GM18907 (cell line): ENCODE results near the gene KCTD20.

Experiments
- ATAC-seq: cut with Tn5 transposase; IDR thresholded peaks from one replicate; pipeline ENCODE4 v1.9.1; 2021; ENCODE audit warnings: mild to moderate bottlenecking, moderate library complexity; ENCODE audit not compliant: unreplicated experiment

KCTD20 gene

DNA sequence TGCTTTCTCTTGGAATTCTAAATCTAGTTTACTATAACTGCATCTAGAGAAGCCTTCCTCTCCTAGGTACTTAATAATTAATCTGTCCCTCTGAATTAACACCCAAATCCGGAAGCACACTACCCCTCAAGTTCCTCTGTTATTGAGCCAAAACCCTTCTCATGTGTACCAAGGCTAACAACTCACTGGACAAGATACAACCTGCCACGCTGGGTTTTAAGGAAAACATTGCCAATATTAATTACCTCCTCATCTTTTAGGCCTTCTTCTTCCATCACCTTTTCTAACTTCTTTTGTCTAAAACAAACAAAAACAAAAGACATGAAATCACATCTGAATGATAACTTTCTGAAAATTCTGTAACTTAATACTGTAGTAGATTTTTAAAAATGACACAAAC, 82.5 kb downstream of the KCTD20 start:
- ATAC-seq = no peak

DNA sequence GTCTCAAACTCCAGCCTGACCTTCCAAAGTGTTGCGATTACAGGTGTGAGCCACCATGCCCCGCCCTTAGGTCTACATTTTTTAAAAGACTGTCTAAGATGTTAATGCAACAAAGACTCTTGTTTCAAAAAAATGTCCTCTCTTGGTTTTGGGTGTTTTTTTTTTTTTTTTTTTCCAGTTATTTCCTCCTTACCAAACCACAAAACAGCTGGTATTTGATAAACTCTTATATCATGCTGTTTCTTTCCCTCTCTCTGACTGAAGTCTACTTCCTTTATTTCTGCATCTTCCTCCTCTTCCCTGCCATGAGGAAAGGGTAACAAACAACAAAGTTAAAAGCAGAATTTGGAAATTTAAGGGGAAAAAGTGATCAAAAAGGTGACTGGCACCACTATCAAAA, 83.3 kb downstream of the KCTD20 start:
- ATAC-seq = no peak

DNA sequence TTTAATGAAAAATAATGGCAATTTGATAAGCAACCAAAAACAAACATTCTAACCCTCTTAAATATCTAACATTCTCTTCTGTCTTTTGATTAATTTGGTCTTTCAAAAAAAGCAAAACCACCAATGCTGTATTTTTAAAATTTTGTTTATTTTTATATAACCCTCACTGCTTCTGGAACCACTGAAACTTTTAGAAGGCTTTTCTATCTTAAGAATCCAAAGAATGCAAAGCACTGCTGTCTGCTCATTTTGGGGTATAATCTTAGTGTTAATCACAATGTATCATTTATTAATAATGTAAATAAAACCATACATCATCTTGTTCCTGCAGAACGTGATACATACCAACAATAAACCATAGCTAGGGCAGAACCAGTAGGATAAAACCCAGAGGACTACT, 90.5 kb downstream of the KCTD20 start:
- no peak for ATAC-seq

DNA sequence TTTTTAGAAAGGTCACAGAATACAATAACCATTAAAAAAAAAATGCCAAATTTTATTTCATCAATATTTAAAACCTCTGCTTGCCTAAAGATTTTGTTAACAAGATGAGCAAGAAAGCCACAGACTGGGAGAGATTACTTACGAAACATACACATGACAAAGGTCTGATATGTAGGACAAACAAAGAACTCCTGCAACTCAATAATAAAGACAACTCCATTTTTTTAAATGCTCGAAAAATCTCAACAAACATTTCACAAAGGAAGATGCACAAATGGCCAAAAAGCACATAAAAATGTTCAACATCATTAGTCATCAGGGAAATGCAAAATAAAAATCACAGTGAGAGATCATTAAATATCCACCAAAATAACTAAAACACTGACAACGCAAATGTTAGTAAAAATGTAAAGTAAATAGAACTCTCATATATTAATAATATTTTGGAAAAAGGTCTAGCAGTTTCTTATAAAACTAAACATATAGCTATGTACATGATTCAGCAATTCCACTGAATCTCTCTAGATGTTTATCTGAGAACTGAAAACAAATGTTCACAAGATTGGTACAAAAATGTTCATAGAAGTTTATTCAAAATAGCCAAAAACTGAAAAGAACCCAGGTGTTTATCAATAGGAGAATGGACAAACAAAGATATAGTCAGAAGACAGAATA, 94.2 kb downstream of the KCTD20 start:
- no peak for ATAC-seq

DNA sequence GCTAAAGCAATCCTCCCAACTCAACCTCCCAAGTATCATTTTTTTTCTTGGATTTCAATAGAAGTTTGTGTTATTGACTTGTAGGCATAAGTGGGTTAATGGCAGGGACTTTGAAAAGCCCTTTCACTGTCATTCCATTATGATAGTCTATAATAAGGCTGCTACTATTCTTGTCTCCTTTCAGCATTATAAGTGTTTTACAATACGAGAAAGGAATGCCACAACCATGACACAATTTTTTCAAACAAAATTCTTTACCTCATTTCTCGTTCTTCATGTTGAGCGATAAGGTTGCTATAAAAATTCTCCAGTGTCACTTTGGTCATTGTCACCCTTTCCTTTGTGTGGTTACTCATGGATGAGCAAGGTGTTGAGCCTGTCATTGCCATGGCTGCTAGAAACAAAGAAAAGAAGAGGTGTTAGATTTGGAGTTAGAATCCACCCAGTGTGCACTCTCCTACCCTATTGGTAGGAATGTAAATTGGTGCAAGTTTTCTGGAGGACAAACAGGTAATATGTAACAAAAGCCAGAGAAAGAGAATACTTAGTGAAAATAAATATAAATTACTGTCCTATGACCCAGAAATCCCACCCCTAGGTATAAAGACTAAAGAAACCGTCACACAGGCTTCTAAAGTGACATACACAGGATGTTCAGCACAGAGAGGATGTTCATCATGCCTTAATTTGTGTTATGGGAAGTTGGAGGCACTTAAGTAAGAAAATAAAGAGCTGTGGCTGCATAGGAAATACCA, 97.2 kb downstream of the KCTD20 start:
- no peak for ATAC-seq
